NB4 (cell line): ENCODE measurements around the gene DPF3.

Source experiments
- DNase-seq: peaks from one replicate; pipeline ENCODE4 v3.0.0; 2010; ENCODE audit warnings: low read depth
- H3K4me3 ChIP-seq: one replicate; pipeline ENCODE4 v1.5.1; 2011; ENCODE audit warnings: mild to moderate bottlenecking, low read depth, low read length, moderate library complexity
- CTCF ChIP-seq: IDR thresholded peaks from one replicate; pipeline ENCODE4 v1.5.1; 2012; ENCODE audit warnings: low read depth, low read length
- MAX ChIP-seq: IDR thresholded peaks from 2 replicates; pipeline ENCODE4 v1.6.1; 2011; ENCODE audit warnings: low read depth, low read length
- MYC ChIP-seq: IDR thresholded peaks from 2 replicates; pipeline ENCODE4 v1.6.1; 2011; ENCODE audit warnings: low read depth, low read length
- POLR2A ChIP-seq: IDR thresholded peaks from 2 replicates; pipeline ENCODE4 v1.6.1; 2011; ENCODE audit warnings: mild to moderate bottlenecking; ENCODE audit not compliant: insufficient read length; ENCODE audit errors: extremely low read depth

Gene DPF3

GRCh38 chr14:72924337-72924736 lies 30.4 kb upstream of the DPF3 start:
- H3K4me3 ChIP-seq, result no peak overlapping the region
- TF ChIP-seq MAX, result no peak
- no peak for TF ChIP-seq POLR2A
- no peak for TF ChIP-seq MYC
- no peak for TF ChIP-seq CTCF
- DNase-seq, result no peak

- H3K4me3 ChIP-seq, result no peak overlapping the region
- no peak for TF ChIP-seq CTCF
- no peak for TF ChIP-seq POLR2A
- no peak for TF ChIP-seq MAX
- TF ChIP-seq MYC, result no peak
- no peak for DNase-seq
These were observed 27.5 kb upstream of the DPF3 start for GRCh38 chr14:72921396-72921795.

- no peak for TF ChIP-seq MAX
- H3K4me3 ChIP-seq, result no peak overlapping the region
- DNase-seq, result no peak
These were observed 26.1 kb upstream of the DPF3 start for GRCh38 chr14:72920008-72920407.

GRCh38 chr14:72917094-72917802 lies 23.3 kb upstream of the DPF3 start:
- no peak for DNase-seq
- no peak overlapping the region for H3K4me3 ChIP-seq
- TF ChIP-seq MYC (no peak), POLR2A (no peak)

- H3K4me3 ChIP-seq, result no peak overlapping the region
- TF ChIP-seq MAX (no peak), MYC (no peak), POLR2A (no peak), CTCF (no peak)
- no peak for DNase-seq
These were observed 22.3 kb upstream of the DPF3 start for GRCh38 chr14:72916174-72916573.

GRCh38 chr14:72913809-72914208 lies 19.9 kb upstream of the DPF3 start:
- no peak overlapping the region for H3K4me3 ChIP-seq
- TF ChIP-seq CTCF (no peak), POLR2A (no peak), MAX (no peak), MYC (no peak)
- DNase-seq, result no peak

GRCh38 chr14:72909163-72909562 lies 15.3 kb upstream of the DPF3 start:
- TF ChIP-seq MAX (no peak), MYC (no peak), CTCF (no peak), POLR2A (no peak)
- no peak overlapping the region for H3K4me3 ChIP-seq
- DNase-seq, result no peak
